Neural cell (in vitro differentiated cells): ENCODE measurements around the gene CLDN18. TPM values are rescaled to one million over a fixed set of nuclear protein-coding genes. Genes with fewer than 3 reads are reported as not detected.

Experiments used
- H2AFZ ChIP-seq: fragments of 200-600, 300-800 bp; sonication (generic), shearing (Covaris generic); 2 replicates; pipeline ENCODE4 v1.6.0; 2014; ENCODE audit warnings: low read depth, mild to moderate bottlenecking, antibody characterized with exemption, low read length, moderate library complexity
- H3F3A ChIP-seq: fragments of 200-600 bp; shearing (Covaris generic); 2 replicates; pipeline ENCODE4 v1.6.1; 2016; ENCODE audit warnings: mild to moderate bottlenecking, moderate library complexity, mixed read lengths, antibody characterized with exemption, low read length; ENCODE audit not compliant: insufficient read depth, poor library complexity, severe bottlenecking
- H3K27ac ChIP-seq: fragments of 200-600, 300-800 bp; sonication (generic), shearing (Covaris generic); 2 replicates; pipeline ENCODE4 v1.5.1; 2014; ENCODE audit warnings: mild to moderate bottlenecking, low read length, moderate library complexity
- H3K27me3 ChIP-seq: fragments of 300-800, 200-600 bp; sonication (generic), shearing (Covaris generic); 2 replicates; pipeline ENCODE4 v1.6.0; 2014; ENCODE audit warnings: mild to moderate bottlenecking, low read depth, low read length, moderate library complexity; ENCODE audit not compliant: insufficient read depth
- H3K36me3 ChIP-seq: fragments of 300-800, 200-600 bp; sonication (generic), shearing (Covaris generic); 2 replicates; pipeline ENCODE4 v1.5.1; 2014; ENCODE audit warnings: mild to moderate bottlenecking, antibody characterized with exemption, low read length, moderate library complexity; ENCODE audit not compliant: insufficient read depth
- H3K4me2 ChIP-seq: fragments of 300-800, 200-600 bp; sonication (generic), shearing (Covaris generic); 2 replicates; pipeline ENCODE4 v1.6.0; 2014; ENCODE audit warnings: mild to moderate bottlenecking, low read length
- H3K4me3 ChIP-seq: fragments of 300-800, 200-600 bp; sonication (generic), shearing (Covaris generic); 2 replicates; pipeline ENCODE4 v1.5.1; 2014; ENCODE audit warnings: mild to moderate bottlenecking, low read length, moderate library complexity
- H3K79me2 ChIP-seq: fragments of 200-600 bp; shearing (Covaris generic); replicated peaks from 2 replicates; pipeline ENCODE4 v1.6.0; 2014; ENCODE audit warnings: mild to moderate bottlenecking, low read length, moderate library complexity; ENCODE audit not compliant: insufficient read depth
- H3K9ac ChIP-seq: fragments of 300-800, 200-600 bp; sonication (generic), shearing (Covaris generic); 2 replicates; pipeline ENCODE4 v1.6.1; 2016; ENCODE audit warnings: mild to moderate bottlenecking, low read length, mixed read lengths
- H3K9me2 ChIP-seq: fragments of 200-600 bp; shearing (Covaris generic); 2 replicates; pipeline ENCODE4 v1.6.1; 2016; ENCODE audit warnings: mild to moderate bottlenecking, low read length, mixed read lengths; ENCODE audit not compliant: insufficient read depth
- H3K9me3 ChIP-seq: fragments of 200-600, 300-800 bp; sonication (generic), shearing (Covaris generic); 2 replicates; pipeline ENCODE4 v1.6.1; 2016; ENCODE audit warnings: mild to moderate bottlenecking, mixed run types, low read length, moderate library complexity, mixed read lengths
- H4K20me1 ChIP-seq: fragments of 200-600 bp; shearing (Covaris generic); 2 replicates; pipeline ENCODE4 v1.6.1; 2016; ENCODE audit warnings: mild to moderate bottlenecking, mixed run types; ENCODE audit not compliant: insufficient read depth
- CTCF ChIP-seq: fragments of 450-650 bp; IDR thresholded peaks from 2 replicates; pipeline ENCODE4 v1.5.1; 2014; ENCODE audit warnings: antibody characterized with exemption, mild to moderate bottlenecking, moderate library complexity; ENCODE audit not compliant: poor library complexity, severe bottlenecking
- EP300 ChIP-seq: fragments of 450-650 bp; conservative IDR thresholded peaks from 2 replicates; pipeline ENCODE4 v1.6.1; 2014; ENCODE audit warnings: antibody characterized with exemption, mild to moderate bottlenecking, moderate library complexity; ENCODE audit not compliant: poor library complexity, severe bottlenecking
- EZH2 ChIP-seq: fragments of 200-600, 300-800 bp; shearing (Covaris generic), sonication (generic); IDR thresholded peaks from 2 replicates; pipeline ENCODE4 v1.6.1; 2014; ENCODE audit warnings: antibody characterized with exemption, low read length, borderline replicate concordance, mild to moderate bottlenecking; ENCODE audit not compliant: insufficient read depth, poor library complexity, severe bottlenecking
- MXI1 ChIP-seq: fragments of 450-650 bp; conservative IDR thresholded peaks from 2 replicates; pipeline ENCODE4 v1.6.1; 2014; ENCODE audit warnings: antibody characterized with exemption, mild to moderate bottlenecking; ENCODE audit not compliant: poor library complexity, severe bottlenecking
- POLR2AphosphoS5 ChIP-seq: IDR thresholded peaks from 2 replicates; pipeline ENCODE4 v1.6.1; 2012
- RAD21 ChIP-seq: fragments of 450-650 bp; conservative IDR thresholded peaks from 2 replicates; pipeline ENCODE4 v1.6.1; 2014; ENCODE audit warnings: antibody characterized with exemption, mild to moderate bottlenecking, moderate library complexity
- SMC3 ChIP-seq: fragments of 450-650 bp; conservative IDR thresholded peaks from 2 replicates; pipeline ENCODE4 v1.6.1; 2014; ENCODE audit warnings: antibody characterized with exemption, mild to moderate bottlenecking, moderate library complexity; ENCODE audit not compliant: poor library complexity
- TAF1 ChIP-seq: IDR thresholded peaks from 2 replicates; pipeline ENCODE4 v1.6.1; 2012; ENCODE audit warnings: low read depth
- polyA plus RNA-seq: library from polyadenylated mRNA; depleted of rRNA; stranded (reverse); fragments of >200 nt; gene quantifications from 2 replicates; pipeline ENCODE4 v1.2.3, GENCODE V29; 2014
- TF ChIP-seq, protein P1 (sequence below): IDR thresholded peaks from 2 replicates; pipeline ENCODE4 v1.6.1; 2012; ENCODE audit warnings: borderline replicate concordance

The CLDN18 gene
- polyA plus RNA-seq, 1 donor from 2014 or later, result not detected

DNA sequence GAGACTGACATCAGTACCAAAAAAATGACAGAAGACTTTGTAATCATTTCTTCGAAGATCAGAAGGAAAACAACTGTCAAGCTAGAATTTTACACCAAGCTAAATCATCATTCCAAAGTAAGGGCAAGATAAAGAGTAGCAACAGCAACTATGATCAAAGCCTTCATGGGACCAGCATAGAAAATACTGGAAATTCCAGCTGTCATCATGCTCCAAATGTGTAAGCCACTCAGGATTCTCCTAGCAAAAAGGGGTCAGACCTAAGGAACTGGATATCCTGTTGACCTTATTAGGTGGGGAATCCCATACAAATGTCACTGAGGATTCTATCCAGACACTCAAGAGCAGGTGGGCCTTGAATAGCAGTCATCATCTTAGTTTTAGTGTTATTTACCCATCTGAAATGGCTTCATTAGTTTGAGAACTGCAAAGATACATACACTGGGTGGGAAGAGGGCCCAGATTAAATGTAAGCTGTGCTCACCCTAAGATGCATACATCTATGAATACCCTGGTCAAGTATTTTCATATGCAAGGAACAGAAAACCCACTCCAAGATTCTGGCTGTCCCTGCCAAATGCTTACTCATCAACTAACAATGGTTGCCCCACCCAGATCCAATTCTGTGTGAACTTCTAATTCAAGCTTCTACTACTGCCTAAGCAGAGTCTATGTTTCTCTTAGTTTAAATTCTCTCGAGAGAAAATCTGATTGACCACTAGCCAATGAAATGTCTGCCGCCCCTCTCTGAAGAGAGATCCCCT is 33.5 kb downstream of the CLDN18 start:
- no peaks in the 10 kb centered on the region for H3K36me3 ChIP-seq

DNA sequence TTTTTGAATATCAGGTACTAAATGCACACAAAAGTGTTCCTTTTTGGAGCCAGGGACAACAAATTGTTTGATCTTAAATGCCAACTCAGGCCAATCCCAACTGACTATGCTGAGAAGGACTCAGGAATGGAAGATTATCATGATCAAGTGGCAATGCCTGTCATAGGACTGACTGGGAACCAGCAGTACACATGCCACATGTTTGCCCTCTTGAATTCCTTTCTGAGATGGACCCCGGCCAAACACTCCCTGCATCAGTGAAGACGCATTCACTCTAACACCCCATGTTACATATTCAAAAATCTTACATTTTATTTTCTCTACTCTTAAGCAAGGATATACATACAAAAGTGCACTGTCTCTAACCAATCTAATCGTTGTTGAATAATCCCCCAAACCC is 36.1 kb downstream of the CLDN18 start:
- no peaks in the 10 kb centered on the region for H3F3A ChIP-seq
- TF ChIP-seq RAD21, result no peak
- no peak for TF ChIP-seq CTCF
- no peak for TF ChIP-seq TAF1
- TF ChIP-seq MXI1, result no peak
- TF ChIP-seq EZH2, result no peak
- TF ChIP-seq, protein P1, sequence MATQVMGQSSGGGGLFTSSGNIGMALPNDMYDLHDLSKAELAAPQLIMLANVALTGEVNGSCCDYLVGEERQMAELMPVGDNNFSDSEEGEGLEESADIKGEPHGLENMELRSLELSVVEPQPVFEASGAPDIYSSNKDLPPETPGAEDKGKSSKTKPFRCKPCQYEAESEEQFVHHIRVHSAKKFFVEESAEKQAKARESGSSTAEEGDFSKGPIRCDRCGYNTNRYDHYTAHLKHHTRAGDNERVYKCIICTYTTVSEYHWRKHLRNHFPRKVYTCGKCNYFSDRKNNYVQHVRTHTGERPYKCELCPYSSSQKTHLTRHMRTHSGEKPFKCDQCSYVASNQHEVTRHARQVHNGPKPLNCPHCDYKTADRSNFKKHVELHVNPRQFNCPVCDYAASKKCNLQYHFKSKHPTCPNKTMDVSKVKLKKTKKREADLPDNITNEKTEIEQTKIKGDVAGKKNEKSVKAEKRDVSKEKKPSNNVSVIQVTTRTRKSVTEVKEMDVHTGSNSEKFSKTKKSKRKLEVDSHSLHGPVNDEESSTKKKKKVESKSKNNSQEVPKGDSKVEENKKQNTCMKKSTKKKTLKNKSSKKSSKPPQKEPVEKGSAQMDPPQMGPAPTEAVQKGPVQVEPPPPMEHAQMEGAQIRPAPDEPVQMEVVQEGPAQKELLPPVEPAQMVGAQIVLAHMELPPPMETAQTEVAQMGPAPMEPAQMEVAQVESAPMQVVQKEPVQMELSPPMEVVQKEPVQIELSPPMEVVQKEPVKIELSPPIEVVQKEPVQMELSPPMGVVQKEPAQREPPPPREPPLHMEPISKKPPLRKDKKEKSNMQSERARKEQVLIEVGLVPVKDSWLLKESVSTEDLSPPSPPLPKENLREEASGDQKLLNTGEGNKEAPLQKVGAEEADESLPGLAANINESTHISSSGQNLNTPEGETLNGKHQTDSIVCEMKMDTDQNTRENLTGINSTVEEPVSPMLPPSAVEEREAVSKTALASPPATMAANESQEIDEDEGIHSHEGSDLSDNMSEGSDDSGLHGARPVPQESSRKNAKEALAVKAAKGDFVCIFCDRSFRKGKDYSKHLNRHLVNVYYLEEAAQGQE, result no peak
- no peak for TF ChIP-seq EP300
- no peak for TF ChIP-seq SMC3
- no peak for TF ChIP-seq POLR2AphosphoS5
- no peaks in the 10 kb centered on the region for H4K20me1 ChIP-seq

More for the DNA sequence above, 33.5 kb downstream of the CLDN18 start:
- no peak overlapping the region for H3K4me2 ChIP-seq
- no peak for TF ChIP-seq EZH2
- TF ChIP-seq, protein P1, result no peak
- TF ChIP-seq TAF1, result no peak
- no peak for TF ChIP-seq RAD21
- TF ChIP-seq MXI1, result no peak
- H3K9ac ChIP-seq, result no peak overlapping the region
- no peaks in the 10 kb centered on the region for H3F3A ChIP-seq
- no peaks in the 10 kb centered on the region for H3K9me2 ChIP-seq
- H2AFZ ChIP-seq, result no peak overlapping the region
- H3K79me2 ChIP-seq, result no peaks in the 10 kb centered on the region
- no peaks in the 10 kb centered on the region for H4K20me1 ChIP-seq
- H3K4me3 ChIP-seq, result no peak overlapping the region
- H3K9me3 ChIP-seq, result no peaks in the 10 kb centered on the region
- H3K27ac ChIP-seq, result no peak overlapping the region
- H3K27me3 ChIP-seq, result no peaks in the 10 kb centered on the region

More for the DNA sequence above, 36.1 kb downstream of the CLDN18 start:
- H3K27me3 ChIP-seq, result no peaks in the 10 kb centered on the region
- H2AFZ ChIP-seq, result no peak overlapping the region
- H3K4me2 ChIP-seq, result no peak overlapping the region
- no peak overlapping the region for H3K4me3 ChIP-seq
- no peaks in the 10 kb centered on the region for H3K36me3 ChIP-seq
- H3K79me2 ChIP-seq, result no peaks in the 10 kb centered on the region
- H3K9me2 ChIP-seq, result no peaks in the 10 kb centered on the region
- no peak overlapping the region for H3K27ac ChIP-seq
- no peak overlapping the region for H3K9ac ChIP-seq
- no peaks in the 10 kb centered on the region for H3K9me3 ChIP-seq
